Inflammatory macrophage treated with lipopolysaccharide for 1 hour (primary cell): ENCODE results near the gene TRIM9.

ENCODE experiments used
- DNase-seq, 2 donors: peaks; one replicate each; pipeline ENCODE4 v3.0.0-alpha.2; 2020 to 2022

TRIM9 gene

GRCh38 chr14:51094901-51095853 lies at the start of gene TRIM9:
Gene TRIM9, minus strand, starts transcription at chr14:51095105. Its CDS starts 166 bp downstream, at chr14:51094939.
- DNase-seq = peak; percentile 89 to 91

GRCh38 chr14:51140856-51141255 lies 46.0 kb upstream of the TRIM9 start:
- no peak for DNase-seq

- no peak for DNase-seq
These were observed 45.4 kb upstream of the TRIM9 start for GRCh38 chr14:51140338-51140737.

- peak; percentile 52 to 94 for DNase-seq
These were observed 44.3 kb upstream of the TRIM9 start for GRCh38 chr14:51139121-51139681.

- DNase-seq = no peak
These were observed 43.6 kb upstream of the TRIM9 start for GRCh38 chr14:51138404-51139103.

- DNase-seq = no peak
These were observed 36.6 kb upstream of the TRIM9 start for GRCh38 chr14:51131516-51131915.

- no peak for DNase-seq
These were observed 34.2 kb upstream of the TRIM9 start for GRCh38 chr14:51129130-51129529.

- DNase-seq = no peak
These were observed 29.1 kb upstream of the TRIM9 start for GRCh38 chr14:51124029-51124428.

- DNase-seq = no peak
These were observed 26.2 kb upstream of the TRIM9 start for GRCh38 chr14:51121096-51121495.

GRCh38 chr14:51119411-51120051 lies 24.6 kb upstream of the TRIM9 start:
- DNase-seq = no peak

- peak in 1 of 2 donors; percentile 6 for DNase-seq
These were observed 24.1 kb upstream of the TRIM9 start for GRCh38 chr14:51118993-51119392.

- DNase-seq = no peak
These were observed 22.7 kb upstream of the TRIM9 start for GRCh38 chr14:51117593-51117992.

- no peak for DNase-seq
These were observed 21.8 kb upstream of the TRIM9 start for GRCh38 chr14:51116682-51117081.

GRCh38 chr14:51109651-51110050 lies 14.7 kb upstream of the TRIM9 start:
- no peak for DNase-seq

- DNase-seq = peak in 1 of 2 donors; percentile 17
These were observed 12.9 kb upstream of the TRIM9 start for GRCh38 chr14:51107801-51108200.

GRCh38 chr14:51104467-51104866 lies 9.6 kb upstream of the TRIM9 start:
- no peak for DNase-seq

- no peak for DNase-seq
These were observed 2.4 kb upstream of the TRIM9 start for GRCh38 chr14:51097287-51097686.

GRCh38 chr14:51096870-51097269 lies 2.0 kb upstream of the TRIM9 start:
- DNase-seq = no peak

- DNase-seq = peak; percentile 29 to 48
These were observed 1.2 kb upstream of the TRIM9 start for GRCh38 chr14:51095854-51096823.

GRCh38 chr14:51094282-51094821 lies 553 bp downstream of the TRIM9 start:
- DNase-seq = no peak
